HG03520 (cell line): ENCODE measurements around the gene OGFR.

Source experiments
- ATAC-seq: cut with Tn5 transposase; IDR thresholded peaks from one replicate; pipeline ENCODE4 v1.9.1; 2021; ENCODE audit warnings: mild to moderate bottlenecking, moderate library complexity; ENCODE audit not compliant: unreplicated experiment

Gene OGFR

DNA sequence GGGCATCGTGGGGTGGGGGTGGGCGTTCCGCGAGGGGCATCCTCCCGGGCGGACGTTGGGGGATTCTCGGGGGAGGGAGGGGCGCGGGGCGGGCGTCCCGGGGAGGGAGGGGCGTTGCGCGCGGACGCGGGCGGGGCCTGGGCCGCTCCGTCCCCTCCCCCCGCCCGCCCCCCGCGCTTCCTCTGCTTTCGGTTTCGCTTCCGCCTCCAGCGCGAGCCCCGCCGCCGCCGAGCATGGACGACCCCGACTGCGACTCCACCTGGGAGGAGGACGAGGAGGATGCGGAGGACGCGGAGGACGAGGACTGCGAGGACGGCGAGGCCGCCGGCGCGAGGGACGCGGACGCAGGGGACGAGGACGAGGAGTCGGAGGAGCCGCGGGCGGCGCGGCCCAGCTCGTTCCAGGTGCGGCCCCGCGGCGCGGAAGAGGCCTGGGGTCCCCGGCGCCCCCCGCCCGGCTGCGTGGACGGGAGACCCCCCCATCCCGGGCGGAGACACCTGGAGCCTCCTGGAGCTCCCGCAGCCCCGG, at the start of gene OGFR:
Gene OGFR, plus strand, starts transcription at position 209 of the 528 bp plus-strand sequence. Its CDS starts 25 bp downstream, at position 234.
- no peak for ATAC-seq

DNA sequence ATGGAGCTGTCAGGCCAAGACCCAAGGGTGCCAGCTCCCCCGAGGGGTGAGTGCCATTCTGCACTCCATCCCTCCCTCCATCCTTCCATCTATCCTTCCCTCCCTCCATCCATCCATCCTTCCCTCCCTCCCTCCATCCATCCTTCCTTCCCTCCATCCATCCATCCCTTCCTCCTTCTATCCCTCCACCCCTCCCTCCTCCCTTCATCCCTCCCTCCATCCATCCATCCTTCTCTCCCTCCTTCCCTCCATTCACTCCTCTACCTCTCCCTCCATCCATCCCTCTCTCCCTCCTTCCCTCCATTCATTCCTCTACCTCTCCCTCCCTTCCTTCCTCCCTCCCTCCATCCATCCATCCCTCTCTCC, 49.7 kb upstream of the OGFR start:
- no peak for ATAC-seq

- ATAC-seq: no peak
These were observed 48.6 kb upstream of the OGFR start for GRCh38 chr20:62755817-62756724.

DNA sequence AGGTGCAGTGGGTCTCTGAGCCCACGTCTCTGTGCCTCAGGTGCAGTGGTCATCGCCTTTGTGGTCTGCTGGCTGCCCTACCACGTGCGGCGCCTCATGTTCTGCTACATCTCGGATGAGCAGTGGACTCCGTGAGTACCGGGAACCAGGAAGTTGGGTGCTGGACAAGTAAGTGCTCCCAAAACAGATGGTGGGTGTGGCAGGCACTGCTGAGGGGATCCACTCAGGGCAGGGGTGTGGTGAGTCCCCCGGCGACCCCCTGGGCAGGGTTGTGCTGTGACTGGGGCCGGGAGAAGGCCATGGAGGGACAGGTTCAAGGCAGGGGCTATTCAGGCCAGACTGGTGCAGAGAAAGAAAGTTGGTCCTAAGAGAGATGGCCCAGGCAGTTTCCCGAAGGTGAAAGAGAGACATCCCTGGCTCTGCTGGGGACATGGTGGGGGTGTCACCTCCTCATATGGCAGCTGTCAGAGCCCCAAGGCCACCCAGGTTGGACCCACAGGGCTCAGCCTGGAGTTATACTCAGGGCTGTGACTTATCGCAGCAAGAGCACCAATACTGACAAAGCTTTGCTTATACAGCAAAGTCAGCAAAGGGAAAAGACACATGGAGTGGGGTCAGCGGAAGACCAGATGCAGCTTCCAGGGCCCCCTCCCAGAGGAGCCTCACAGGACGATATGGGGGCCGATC, 46.3 kb upstream of the OGFR start:
- no peak for ATAC-seq

- ATAC-seq: no peak
These were observed 44.6 kb upstream of the OGFR start for GRCh38 chr20:62759981-62760431.

DNA sequence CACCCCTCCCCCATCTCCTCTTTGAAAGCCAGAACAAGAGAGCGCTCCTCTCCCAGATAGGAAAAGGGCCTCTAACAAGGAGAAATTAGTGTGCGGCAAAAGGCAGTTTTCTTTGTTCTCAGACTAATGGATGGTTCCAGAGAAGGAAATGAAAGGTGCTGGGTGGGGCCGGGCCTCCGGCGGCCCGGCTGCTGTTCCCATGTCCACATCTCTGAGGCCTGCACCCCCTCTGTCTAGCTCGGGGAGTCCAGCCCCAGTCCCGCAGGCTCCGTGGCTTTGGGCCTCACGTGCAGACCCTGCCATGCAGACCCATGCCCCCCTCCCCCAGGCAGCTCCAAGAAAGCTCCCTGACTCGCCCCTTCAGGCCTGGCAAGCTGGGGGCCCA, 44.2 kb upstream of the OGFR start:
- no peak for ATAC-seq

DNA sequence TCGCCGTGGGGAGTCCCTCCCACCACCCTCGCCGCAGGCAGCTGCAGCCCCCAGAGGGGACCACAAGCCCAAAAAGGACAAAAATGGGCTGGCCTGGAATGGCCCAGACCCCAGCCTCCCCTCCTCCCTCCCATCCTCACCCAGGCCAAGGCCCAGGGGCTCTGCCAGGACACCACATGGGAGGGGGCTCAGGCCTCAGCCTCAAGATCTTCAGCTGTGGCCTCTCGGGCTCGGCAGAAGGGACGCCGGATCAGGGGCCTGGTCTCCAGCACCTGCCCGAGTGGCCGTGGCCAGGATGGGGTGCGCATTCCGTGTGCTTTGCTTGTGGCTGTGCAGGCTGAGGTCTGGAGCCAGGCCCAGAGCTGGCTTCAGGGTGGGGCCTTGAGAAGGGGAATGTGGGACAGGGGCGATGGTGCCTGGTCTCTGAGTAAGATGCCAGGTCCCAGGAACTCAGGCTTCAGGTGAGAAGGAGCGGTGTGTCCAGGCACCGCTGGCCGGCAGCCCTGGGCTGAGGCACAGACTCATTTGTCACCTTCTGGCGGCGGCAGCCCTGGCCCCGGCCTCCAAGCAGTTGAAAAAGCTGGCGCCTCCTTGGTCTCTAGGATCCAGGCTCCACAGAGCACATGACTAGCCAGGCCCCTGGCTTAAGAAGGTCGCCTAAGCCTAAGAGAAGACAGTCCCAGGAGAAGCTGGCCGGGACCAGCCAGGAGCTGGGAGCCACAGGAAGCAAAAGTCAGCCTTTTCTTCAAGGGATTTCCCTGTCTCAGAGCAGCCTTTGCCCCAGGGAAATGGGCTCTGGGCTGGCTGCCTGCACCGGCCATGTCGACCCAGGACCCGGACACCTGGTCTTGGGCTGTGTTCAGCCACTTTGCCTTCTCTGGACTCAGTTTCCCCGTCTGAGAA, 43.5 kb upstream of the OGFR start:
- ATAC-seq: no peak

GRCh38 chr20:62761759-62762131, 42.9 kb upstream of the OGFR start:
- no peak for ATAC-seq

DNA sequence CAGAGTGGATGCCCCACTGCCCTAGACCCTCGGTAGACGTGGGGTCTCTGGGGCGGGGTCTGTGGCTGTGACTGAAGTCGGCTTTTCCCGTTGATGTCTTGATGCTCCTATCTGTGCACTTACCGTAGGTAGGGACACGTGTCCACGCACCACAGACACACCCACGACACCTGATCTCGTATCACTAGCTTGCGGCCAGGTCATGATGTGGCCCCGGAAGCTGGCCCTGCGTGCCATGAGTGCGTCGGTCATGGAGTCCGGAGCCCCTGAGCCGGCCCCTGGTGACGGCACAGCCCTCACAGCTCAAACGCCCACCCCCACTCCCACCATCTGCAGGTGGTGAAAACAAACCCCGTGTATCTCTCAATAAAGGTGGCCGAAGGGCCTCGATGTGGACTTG, 42.3 kb upstream of the OGFR start:
- ATAC-seq: no peak

GRCh38 chr20:62762801-62763368, 41.8 kb upstream of the OGFR start:
- ATAC-seq: no peak

- no peak for ATAC-seq
These were observed 41.2 kb upstream of the OGFR start for GRCh38 chr20:62763404-62763803.

- ATAC-seq: no peak
These were observed 40.3 kb upstream of the OGFR start for GRCh38 chr20:62764156-62764935.

- no peak for ATAC-seq
These were observed 39.6 kb upstream of the OGFR start for GRCh38 chr20:62765021-62765420.

DNA sequence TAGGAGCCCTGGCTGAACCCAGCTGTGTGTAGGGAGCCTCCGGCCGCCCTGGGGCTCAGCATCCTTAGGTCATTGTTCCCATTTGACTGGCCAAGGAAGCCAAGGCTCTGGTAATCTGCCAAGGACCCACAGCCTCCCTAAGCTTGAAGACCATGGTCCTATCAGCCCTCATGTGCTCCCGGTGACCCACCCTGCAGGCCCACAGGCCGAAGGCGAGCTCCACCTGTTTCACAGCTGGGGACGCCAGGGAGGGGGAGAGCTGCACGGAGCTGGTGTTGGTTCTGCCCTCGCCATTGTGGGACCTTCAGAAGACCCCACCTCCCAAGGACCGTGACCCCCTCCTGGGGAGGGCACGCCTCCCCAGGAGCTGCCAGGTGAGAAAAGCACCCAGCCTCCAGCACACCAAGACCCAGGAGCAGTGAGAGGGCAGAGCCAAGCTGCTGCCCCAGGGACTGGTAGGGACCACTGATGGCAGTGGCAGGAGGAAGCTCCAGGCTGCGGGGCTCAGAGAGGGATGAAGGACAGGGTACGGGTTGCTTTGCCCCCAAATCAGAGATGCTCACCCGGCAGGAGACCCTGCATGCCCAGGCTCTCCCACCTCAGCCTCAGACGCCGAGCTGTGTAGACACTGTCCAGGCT, 39.1 kb upstream of the OGFR start:
- ATAC-seq: no peak

DNA sequence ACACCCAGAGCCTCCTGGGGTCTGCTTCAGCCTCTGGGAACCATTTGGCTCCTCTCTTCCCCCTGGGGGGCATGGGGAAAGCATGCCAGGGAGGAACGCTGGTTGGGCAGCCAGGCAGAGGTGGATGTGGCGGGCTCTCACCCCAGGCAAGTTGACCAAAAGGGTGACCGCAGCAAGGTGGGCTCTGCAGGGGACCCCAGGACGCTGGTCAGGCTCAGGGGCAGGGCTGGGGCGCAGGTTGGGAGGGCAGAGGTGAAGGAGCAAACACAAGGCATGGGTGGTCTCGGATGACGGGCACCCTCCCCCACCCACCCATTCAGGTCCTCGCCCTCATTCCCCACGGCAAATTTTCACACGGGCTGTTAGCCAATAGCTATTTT, 38.6 kb upstream of the OGFR start:
- ATAC-seq: no peak

DNA sequence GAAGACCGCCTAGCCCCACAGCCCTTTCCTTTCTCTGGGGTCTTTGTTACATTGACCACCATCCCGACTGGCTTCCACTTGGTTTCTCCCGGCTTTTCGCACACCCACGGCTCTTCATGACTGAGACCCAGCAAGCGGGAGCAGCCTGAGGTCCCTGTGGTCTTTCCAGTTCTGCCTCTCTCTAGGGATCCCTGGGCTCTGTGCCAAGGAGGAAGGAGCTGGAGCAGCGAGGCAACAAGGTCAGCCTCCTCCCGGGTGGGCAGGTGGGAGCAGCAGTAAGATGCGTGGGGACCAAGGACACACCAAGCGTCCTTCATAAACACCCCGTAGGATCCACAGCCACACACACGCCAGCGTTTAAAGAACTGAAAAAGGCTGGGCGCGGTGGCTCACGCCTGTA, 37.9 kb upstream of the OGFR start:
- ATAC-seq: no peak

DNA sequence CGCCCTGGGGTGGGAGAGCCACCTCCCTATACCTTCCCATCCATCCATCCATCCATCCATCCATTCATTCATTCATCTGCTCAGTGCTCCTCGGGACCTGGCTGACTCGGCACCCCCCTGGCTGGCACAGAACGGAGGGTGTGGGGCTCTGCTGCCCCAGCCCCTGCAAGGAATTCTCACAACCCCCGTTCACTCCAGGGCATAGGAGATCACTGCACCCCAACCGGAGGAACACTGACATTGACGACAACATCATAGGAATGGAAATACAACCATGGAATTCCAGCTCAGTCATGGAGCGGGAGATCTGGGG, 36.4 kb upstream of the OGFR start:
- no peak for ATAC-seq

DNA sequence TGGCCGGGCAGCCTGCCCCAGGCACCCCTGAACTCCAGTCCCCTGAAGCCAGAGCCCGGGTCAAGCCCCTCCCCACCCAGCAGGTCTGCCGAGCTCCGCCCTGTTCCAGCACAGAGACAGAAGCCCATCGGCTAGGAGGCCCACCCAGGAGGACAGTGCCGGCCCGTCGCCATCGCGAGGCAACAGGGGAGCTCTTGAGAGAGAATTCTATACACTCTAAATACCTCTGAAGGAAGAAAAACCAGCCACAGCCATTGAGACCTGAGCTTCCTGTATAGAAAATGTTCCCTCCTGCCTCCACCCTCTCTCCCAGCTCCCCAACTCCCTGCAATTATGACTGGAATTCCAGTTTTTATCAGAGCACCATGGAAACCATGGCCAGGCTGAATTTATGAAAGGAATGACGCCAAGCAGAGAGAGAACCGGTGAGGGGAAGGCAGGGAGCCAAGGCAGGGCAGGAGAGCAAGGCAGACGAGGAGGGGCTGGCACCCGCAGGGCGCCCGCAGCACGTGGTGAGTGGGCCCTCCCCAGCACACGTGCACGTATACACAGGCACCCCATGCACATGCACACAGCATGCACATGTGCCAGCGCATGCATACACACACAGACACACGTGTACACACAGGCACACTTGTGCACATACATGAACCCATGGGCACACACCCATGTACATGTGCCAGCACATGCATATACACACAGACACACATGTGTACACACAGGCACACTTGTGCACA, 35.9 kb upstream of the OGFR start:
- ATAC-seq: no peak
